ENCODE data around the gene ZP4.

DNA sequence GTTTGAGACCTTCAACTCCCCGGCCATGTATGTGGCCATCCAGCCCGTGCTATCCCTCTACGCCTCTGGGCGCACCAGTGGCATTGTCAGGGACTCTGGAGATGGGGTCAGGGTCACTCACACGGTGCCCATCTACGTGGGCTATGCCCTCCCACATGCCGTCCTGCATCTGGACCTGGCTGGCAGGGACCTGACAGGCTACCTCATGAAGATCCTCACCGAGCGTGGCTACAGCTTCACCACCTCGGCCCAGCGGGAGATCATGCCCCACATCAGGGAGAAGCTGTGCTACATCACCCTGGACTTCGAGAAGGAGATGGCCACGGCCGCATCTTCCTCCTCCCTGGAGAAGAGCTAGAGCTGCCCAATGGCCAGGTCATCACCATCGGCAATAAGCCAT, 36.5 kb upstream of the ZP4 start:
- TF ChIP-seq, protein P1, sequence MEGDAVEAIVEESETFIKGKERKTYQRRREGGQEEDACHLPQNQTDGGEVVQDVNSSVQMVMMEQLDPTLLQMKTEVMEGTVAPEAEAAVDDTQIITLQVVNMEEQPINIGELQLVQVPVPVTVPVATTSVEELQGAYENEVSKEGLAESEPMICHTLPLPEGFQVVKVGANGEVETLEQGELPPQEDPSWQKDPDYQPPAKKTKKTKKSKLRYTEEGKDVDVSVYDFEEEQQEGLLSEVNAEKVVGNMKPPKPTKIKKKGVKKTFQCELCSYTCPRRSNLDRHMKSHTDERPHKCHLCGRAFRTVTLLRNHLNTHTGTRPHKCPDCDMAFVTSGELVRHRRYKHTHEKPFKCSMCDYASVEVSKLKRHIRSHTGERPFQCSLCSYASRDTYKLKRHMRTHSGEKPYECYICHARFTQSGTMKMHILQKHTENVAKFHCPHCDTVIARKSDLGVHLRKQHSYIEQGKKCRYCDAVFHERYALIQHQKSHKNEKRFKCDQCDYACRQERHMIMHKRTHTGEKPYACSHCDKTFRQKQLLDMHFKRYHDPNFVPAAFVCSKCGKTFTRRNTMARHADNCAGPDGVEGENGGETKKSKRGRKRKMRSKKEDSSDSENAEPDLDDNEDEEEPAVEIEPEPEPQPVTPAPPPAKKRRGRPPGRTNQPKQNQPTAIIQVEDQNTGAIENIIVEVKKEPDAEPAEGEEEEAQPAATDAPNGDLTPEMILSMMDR (IDR thresholded peaks at IDR 0.05 in 8 of 11, conservative IDR thresholded peaks at IDR 0.05 in 3 of 11): no peak
- TF ChIP-seq POLR2A (IDR thresholded peaks at IDR 0.05): no peak
